Measurements from ENCODE around the gene SHF.
A peak's percentile ranks its signal among the peaks of the same experiment; 100 is the strongest.

The SHF gene

GRCh38 chr15:45180201-45180600, 7.6 kb downstream of the SHF start:
- Histone ChIP-seq H3K27me3 (ENCODE audit: insufficient read depth, low read length) (no peaks in the 10 kb centered on the region), H3K9me3 (ENCODE audit: insufficient read depth, low read depth, low read length) (no peaks in the 10 kb centered on the region), H3K36me3 (ENCODE audit: insufficient read depth, low read depth, low read length) (peaks cover 26% of the 10 kb centered on the region), H3K9ac (ENCODE audit: low read depth, low read length) (no peak overlapping the region), H3K4me1 (ENCODE audit: insufficient read depth, low read length) (peaks cover 30% of the 10 kb centered on the region), H3K4me3 (ENCODE audit: low read length) (no peak overlapping the region), H3K27ac (ENCODE audit: low read length) (no peak overlapping the region)

- no peak overlapping the region for H3K9ac ChIP-seq (ENCODE audit: low read depth, low read length)
- peaks cover 26% of the 10 kb centered on the region for H3K4me1 ChIP-seq (ENCODE audit: insufficient read depth, low read length)
- no peaks in the 10 kb centered on the region for H3K9me3 ChIP-seq (ENCODE audit: insufficient read depth, low read depth, low read length)
- H3K27ac ChIP-seq (ENCODE audit: low read length) = no peak overlapping the region
- H3K36me3 ChIP-seq (ENCODE audit: insufficient read depth, low read depth, low read length) = peaks cover 34% of the 10 kb centered on the region
- H3K27me3 ChIP-seq (ENCODE audit: insufficient read depth, low read length) = no peaks in the 10 kb centered on the region
- H3K4me3 ChIP-seq (ENCODE audit: low read length) = no peak overlapping the region
These were observed 8.4 kb downstream of the SHF start for GRCh38 chr15:45179221-45179985.

- Histone ChIP-seq H3K4me1 (ENCODE audit: insufficient read depth, low read length) (peaks cover 6% of the 10 kb centered on the region), H3K27me3 (ENCODE audit: insufficient read depth, low read length) (no peaks in the 10 kb centered on the region), H3K9me3 (ENCODE audit: insufficient read depth, low read depth, low read length) (no peaks in the 10 kb centered on the region), H3K4me3 (ENCODE audit: low read length) (no peak overlapping the region), H3K36me3 (ENCODE audit: insufficient read depth, low read depth, low read length) (peaks cover 44% of the 10 kb centered on the region), H3K27ac (ENCODE audit: low read length) (no peak overlapping the region), H3K9ac (ENCODE audit: low read depth, low read length) (no peak overlapping the region)
These were observed 10.5 kb downstream of the SHF start for GRCh38 chr15:45177285-45177684.

- no peak overlapping the region for H3K9ac ChIP-seq (ENCODE audit: low read depth, low read length)
- peaks cover 51% of the 10 kb centered on the region for H3K36me3 ChIP-seq (ENCODE audit: insufficient read depth, low read depth, low read length)
These were observed 13.2 kb downstream of the SHF start for GRCh38 chr15:45174577-45174976.

GRCh38 chr15:45174069-45174468, 13.7 kb downstream of the SHF start:
- Histone ChIP-seq H3K4me1 (ENCODE audit: insufficient read depth, low read length) (peaks cover 13% of the 10 kb centered on the region; the same call in 1 of the 2 replicates), H3K9ac (ENCODE audit: low read depth, low read length) (no peak overlapping the region)

More at GRCh38 chr15:45174577-45174976, 13.2 kb downstream of the SHF start:
- no peaks in the 10 kb centered on the region for H3K9me3 ChIP-seq (ENCODE audit: insufficient read depth, low read depth, low read length)
- H3K27me3 ChIP-seq (ENCODE audit: insufficient read depth, low read length) = no peaks in the 10 kb centered on the region
- no peak overlapping the region for H3K4me3 ChIP-seq (ENCODE audit: low read length)
- H3K4me1 ChIP-seq (ENCODE audit: insufficient read depth, low read length) = peaks cover 8% of the 10 kb centered on the region; the same call in 1 of the 2 replicates
- no peak overlapping the region for H3K27ac ChIP-seq (ENCODE audit: low read length)

GRCh38 chr15:45171912-45172311, 15.9 kb downstream of the SHF start:
- Histone ChIP-seq H3K27me3 (ENCODE audit: insufficient read depth, low read length) (no peaks in the 10 kb centered on the region), H3K27ac (ENCODE audit: low read length) (no peak overlapping the region), H3K9me3 (ENCODE audit: insufficient read depth, low read depth, low read length) (no peaks in the 10 kb centered on the region), H3K4me3 (ENCODE audit: low read length) (no peak overlapping the region), H3K36me3 (ENCODE audit: insufficient read depth, low read depth, low read length) (peaks cover 39% of the 10 kb centered on the region), H3K4me1 (ENCODE audit: insufficient read depth, low read length) (peaks cover 25% of the 10 kb centered on the region), H3K9ac (ENCODE audit: low read depth, low read length) (no peak overlapping the region)

More at GRCh38 chr15:45174069-45174468, 13.7 kb downstream of the SHF start:
- Histone ChIP-seq H3K27ac (ENCODE audit: low read length) (no peak overlapping the region), H3K36me3 (ENCODE audit: insufficient read depth, low read depth, low read length) (peaks cover 51% of the 10 kb centered on the region), H3K4me3 (ENCODE audit: low read length) (no peak overlapping the region), H3K9me3 (ENCODE audit: insufficient read depth, low read depth, low read length) (no peaks in the 10 kb centered on the region), H3K27me3 (ENCODE audit: insufficient read depth, low read length) (no peaks in the 10 kb centered on the region)

GRCh38 chr15:45169608-45170480, 17.9 kb downstream of the SHF start:
- no peak overlapping the region for H3K9ac ChIP-seq (ENCODE audit: low read depth, low read length)
- peaks cover 22% of the 10 kb centered on the region; the same call in 1 of the 2 replicates for H3K36me3 ChIP-seq (ENCODE audit: insufficient read depth, low read depth, low read length)
- H3K4me3 ChIP-seq (ENCODE audit: low read length) = no peak overlapping the region; the same call in 1 of the 2 replicates
- peaks cover 25% of the 10 kb centered on the region for H3K4me1 ChIP-seq (ENCODE audit: insufficient read depth, low read length)
- H3K27ac ChIP-seq (ENCODE audit: low read length) = no peak overlapping the region
- H3K9me3 ChIP-seq (ENCODE audit: insufficient read depth, low read depth, low read length) = no peaks in the 10 kb centered on the region
- no peaks in the 10 kb centered on the region for H3K27me3 ChIP-seq (ENCODE audit: insufficient read depth, low read length)

GRCh38 chr15:45168751-45169551, 18.8 kb downstream of the SHF start:
- Histone ChIP-seq H3K9ac (ENCODE audit: low read depth, low read length) (no peak overlapping the region), H3K4me1 (ENCODE audit: insufficient read depth, low read length) (peaks cover 25% of the 10 kb centered on the region), H3K27ac (ENCODE audit: low read length) (no peak overlapping the region), H3K4me3 (ENCODE audit: low read length) (no peak overlapping the region), H3K36me3 (ENCODE audit: insufficient read depth, low read depth, low read length) (peaks cover 15% of the 10 kb centered on the region; the same call in 1 of the 2 replicates), H3K9me3 (ENCODE audit: insufficient read depth, low read depth, low read length) (no peaks in the 10 kb centered on the region), H3K27me3 (ENCODE audit: insufficient read depth, low read length) (no peaks in the 10 kb centered on the region)

- H3K27ac ChIP-seq (ENCODE audit: low read length) = no peak overlapping the region
- H3K9me3 ChIP-seq (ENCODE audit: insufficient read depth, low read depth, low read length) = no peaks in the 10 kb centered on the region
- H3K4me3 ChIP-seq (ENCODE audit: low read length) = no peak overlapping the region
- H3K4me1 ChIP-seq (ENCODE audit: insufficient read depth, low read length) = peaks cover 25% of the 10 kb centered on the region
- H3K9ac ChIP-seq (ENCODE audit: low read depth, low read length) = no peak overlapping the region
- H3K27me3 ChIP-seq (ENCODE audit: insufficient read depth, low read length) = no peaks in the 10 kb centered on the region
- H3K36me3 ChIP-seq (ENCODE audit: insufficient read depth, low read depth, low read length) = peaks cover 11% of the 10 kb centered on the region; the same call in 1 of the 2 replicates
These were observed 19.5 kb downstream of the SHF start for GRCh38 chr15:45168286-45168685.

GRCh38 chr15:45167631-45168205, 20.0 kb downstream of the SHF start:
- H3K27me3 ChIP-seq (ENCODE audit: insufficient read depth, low read length) = no peaks in the 10 kb centered on the region
- peak overlapping the region; percentile 84; the same call in 1 of the 2 replicates for H3K9ac ChIP-seq (ENCODE audit: low read depth, low read length)
- H3K4me1 ChIP-seq (ENCODE audit: insufficient read depth, low read length) = peaks cover 25% of the 10 kb centered on the region
- peaks cover 7% of the 10 kb centered on the region; the same call in 1 of the 2 replicates for H3K36me3 ChIP-seq (ENCODE audit: insufficient read depth, low read depth, low read length)
- H3K27ac ChIP-seq (ENCODE audit: low read length) = no peak overlapping the region
- peak overlapping the region; percentile 83 for H3K4me3 ChIP-seq (ENCODE audit: low read length)
- H3K9me3 ChIP-seq (ENCODE audit: insufficient read depth, low read depth, low read length) = no peaks in the 10 kb centered on the region

Data from iPS-20b (cell line).